Activated CD4-positive, alpha-beta T cell treated with anti-CD3 and anti-CD28 coated beads, Interleukin-2, amount 50 U/mL, for 16 hours (primary cell): ENCODE measurements around the gene NCR3LG1.

Source experiments
- DNase-seq: peaks from one replicate; pipeline ENCODE4 v3.0.0-alpha.2; 2020

The NCR3LG1 gene

GRCh38 chr11:17394743-17395390, 43.3 kb downstream of the NCR3LG1 start:
- no peak for DNase-seq

- DNase-seq: no peak
Measured at GRCh38 chr11:17395554-17395961, 44.0 kb downstream of the NCR3LG1 start.

GRCh38 chr11:17395978-17396377, 44.4 kb downstream of the NCR3LG1 start:
- DNase-seq: no peak

GRCh38 chr11:17396598-17397310, 45.2 kb downstream of the NCR3LG1 start:
- no peak for DNase-seq

GRCh38 chr11:17397311-17398002, 45.9 kb downstream of the NCR3LG1 start:
- no peak for DNase-seq

- DNase-seq: no peak
Measured at GRCh38 chr11:17399236-17399635, 47.6 kb downstream of the NCR3LG1 start.

- DNase-seq: no peak
Measured at GRCh38 chr11:17400048-17400775, 48.6 kb downstream of the NCR3LG1 start.

- no peak for DNase-seq
Measured at GRCh38 chr11:17401316-17401715, 49.7 kb downstream of the NCR3LG1 start.

- no peak for DNase-seq
Measured at GRCh38 chr11:17401841-17402240, 50.2 kb downstream of the NCR3LG1 start.

- no peak for DNase-seq
Measured at GRCh38 chr11:17402486-17402885, 50.9 kb downstream of the NCR3LG1 start.

GRCh38 chr11:17403980-17404759, 52.6 kb downstream of the NCR3LG1 start:
- DNase-seq: no peak

- no peak for DNase-seq
Measured at GRCh38 chr11:17405232-17406005, 53.8 kb downstream of the NCR3LG1 start.

- no peak for DNase-seq
Measured at GRCh38 chr11:17406082-17406817, 54.6 kb downstream of the NCR3LG1 start.

- DNase-seq: no peak
Measured at GRCh38 chr11:17406818-17407149, 55.2 kb downstream of the NCR3LG1 start.

- DNase-seq: no peak
Measured at GRCh38 chr11:17407575-17407974, 56.0 kb downstream of the NCR3LG1 start.

GRCh38 chr11:17408026-17408425, 56.4 kb downstream of the NCR3LG1 start:
- DNase-seq: no peak

GRCh38 chr11:17408641-17409040, 57.0 kb downstream of the NCR3LG1 start:
- DNase-seq: no peak

GRCh38 chr11:17410606-17411379, 59.2 kb downstream of the NCR3LG1 start:
- no peak for DNase-seq

GRCh38 chr11:17411418-17411817, 59.8 kb downstream of the NCR3LG1 start:
- DNase-seq: no peak

- no peak for DNase-seq
Measured at GRCh38 chr11:17412488-17413180, 61.0 kb downstream of the NCR3LG1 start.
